Activated CD4-positive, alpha-beta T cell treated with anti-CD3 and anti-CD28 coated beads, Interleukin-2, amount 50 U/mL, for 1 hour (primary cell): ENCODE measurements around the gene KCNE1.
"Not testable (repeated sequence)": the region's sequence is repeated elsewhere in the genome, so short reads cannot be mapped to it uniquely, and the experiment has no call there.

Experiments used
- DNase-seq: peaks from one replicate; pipeline ENCODE4 v3.0.0-alpha.2; 2020

The KCNE1 gene

DNA sequence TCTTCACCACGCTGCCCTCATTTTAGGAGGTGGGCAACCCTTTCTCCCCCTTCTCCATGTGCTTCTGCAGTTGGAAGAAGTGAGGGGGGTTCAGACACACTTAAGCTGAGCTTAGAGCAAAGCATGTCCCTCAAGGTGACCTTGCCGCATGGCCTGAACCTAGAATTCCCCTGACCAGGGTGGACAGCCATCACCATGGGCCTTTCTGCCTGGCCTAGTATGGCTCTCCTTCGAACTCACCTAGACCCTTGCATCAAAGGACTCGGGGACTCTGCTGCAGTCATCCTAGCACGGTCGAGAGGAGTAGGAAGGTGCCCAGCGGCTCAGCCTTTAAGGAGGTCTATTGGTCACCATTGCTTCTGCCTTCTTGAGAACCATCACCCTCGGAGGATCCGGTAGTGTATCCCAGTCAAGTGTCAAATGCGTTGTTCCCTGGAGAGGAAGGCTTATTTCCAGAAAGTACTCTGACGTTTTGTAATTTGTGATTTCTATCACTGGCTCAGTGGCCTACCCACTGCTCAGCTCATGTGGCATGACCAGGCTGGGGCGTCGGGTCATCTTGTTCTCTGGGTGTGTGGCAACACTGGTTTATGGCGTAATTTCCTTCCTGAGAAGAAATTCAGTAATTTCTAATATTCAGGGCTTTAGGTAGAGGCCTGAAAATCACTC lies at the start of gene KCNE1:
Gene KCNE1 (minus strand): TSS at position 424 of the 669 bp plus-strand sequence. CDS start 62,576 bp downstream, outside the sequence.
- no peak for DNase-seq

DNA sequence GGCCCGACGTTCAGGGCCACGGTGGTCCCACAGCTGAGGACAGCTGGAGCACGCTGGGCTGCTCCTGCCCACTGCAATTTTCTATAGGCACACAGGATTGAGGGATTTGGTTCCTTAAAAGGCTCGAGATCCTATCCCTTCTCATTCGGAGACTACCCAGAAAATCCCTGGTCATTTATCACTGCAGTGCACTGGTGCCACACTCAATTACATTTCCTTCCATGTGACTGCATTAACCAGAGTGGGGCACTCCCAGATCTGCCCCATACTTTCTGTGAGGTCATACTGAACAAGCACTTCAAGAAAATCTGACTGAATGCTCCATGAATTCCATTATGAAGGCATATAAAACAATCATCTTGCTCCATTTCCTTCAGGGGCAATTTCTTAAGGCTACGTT lies 49.8 kb upstream of the KCNE1 start:
- DNase-seq, result no peak

DNA sequence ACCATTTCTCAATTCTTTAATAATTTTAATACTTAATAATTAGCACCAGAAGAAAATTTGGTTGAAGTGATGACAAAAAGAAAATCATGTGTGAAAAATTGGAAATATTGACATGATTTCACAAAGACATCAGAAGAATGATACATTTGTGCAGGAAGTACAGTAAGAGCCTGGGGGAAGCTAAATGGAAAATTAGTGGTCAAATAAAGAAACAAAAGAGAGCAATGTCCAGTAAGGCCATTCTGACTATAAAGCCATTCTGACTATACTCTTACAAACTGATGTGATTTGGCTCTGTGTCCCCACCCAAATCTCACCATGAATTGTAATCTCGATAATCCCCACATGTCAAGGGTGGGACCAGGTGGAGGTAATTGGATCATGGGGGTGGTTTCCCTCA lies 48.6 kb upstream of the KCNE1 start:
- no peak for DNase-seq

DNA sequence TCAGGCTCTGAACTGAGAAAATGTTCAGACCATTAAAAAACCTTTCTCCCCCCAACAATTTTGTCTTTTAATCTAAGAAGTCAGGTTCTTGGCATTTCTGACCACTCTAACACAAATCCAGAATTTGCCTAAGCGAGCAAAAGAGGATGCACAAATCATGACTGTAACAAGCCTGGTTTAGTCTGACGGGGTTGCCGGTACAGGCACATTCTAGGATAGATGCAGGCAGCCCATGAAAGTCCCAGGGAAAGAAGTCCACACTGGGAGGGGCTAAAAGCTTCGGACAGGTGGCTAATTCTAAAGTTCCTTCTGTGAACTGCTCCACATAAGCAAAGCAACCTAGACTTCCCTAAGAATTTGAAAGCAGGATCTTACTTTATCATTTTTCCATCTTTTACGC lies 48.0 kb upstream of the KCNE1 start:
- DNase-seq, result no peak

DNA sequence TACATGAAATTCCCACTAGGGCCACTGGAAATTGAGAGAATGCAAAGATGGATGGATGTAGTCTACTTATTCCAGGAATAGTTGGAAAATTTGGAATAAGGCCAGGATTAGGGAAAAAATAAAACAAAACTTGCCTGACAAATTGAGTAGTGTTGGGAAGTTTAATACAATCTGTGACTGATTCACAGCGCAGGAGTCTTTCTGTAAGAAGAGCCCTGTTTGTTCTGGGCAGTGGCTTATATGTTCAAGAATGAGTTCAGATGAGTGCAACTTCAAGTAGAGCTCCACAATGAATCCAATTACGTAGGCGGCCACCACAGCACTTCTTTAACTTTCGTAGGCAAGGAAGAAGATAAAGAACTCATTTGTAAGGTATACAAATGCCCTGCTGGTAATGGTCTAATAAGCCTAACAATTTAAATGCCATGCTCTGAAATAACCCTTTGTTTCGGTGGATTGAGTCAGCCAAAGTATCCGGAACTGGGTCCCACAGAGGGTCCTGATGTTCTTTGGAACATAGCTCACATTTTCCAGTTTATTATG lies 47.1 kb upstream of the KCNE1 start:
- DNase-seq, result no peak

DNA sequence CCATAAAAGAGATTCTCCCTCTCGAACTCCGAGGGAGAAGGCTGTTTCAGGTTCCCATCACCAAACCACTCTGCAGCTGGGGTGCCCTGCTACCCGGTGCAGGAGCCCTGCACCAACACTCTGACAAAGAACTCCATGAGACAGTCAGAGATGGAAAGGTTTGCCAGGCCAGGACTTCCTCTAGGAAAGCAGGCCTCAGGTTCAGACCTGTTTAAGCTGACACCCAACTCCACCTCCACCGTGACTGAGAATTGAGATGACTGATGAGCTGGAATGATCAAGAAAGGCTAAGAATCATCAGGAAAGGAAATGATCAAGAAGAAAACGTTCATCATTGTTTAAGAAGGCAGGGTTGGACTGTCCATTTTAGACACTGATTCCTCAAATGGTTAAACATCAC lies 46.2 kb upstream of the KCNE1 start:
- no peak for DNase-seq

DNA sequence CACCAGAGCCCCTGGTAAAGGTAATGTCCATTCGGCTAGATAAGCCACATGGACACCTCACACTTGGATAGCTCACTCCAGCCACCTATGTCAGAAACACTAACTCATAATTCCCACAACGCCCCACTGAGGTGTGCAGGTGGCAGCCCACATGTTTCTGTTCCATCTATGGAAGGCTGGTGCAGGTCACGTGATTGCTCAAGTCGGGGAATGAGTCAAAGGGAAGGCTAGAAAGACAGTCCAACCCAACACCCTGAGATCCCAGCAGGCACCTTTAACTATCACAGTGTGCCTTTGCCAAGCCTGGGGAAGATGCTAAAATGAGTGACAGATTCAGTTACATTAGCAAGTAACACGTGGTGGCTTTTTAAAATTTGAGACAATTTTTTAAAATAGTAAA lies 45.3 kb upstream of the KCNE1 start:
- no peak for DNase-seq

DNA sequence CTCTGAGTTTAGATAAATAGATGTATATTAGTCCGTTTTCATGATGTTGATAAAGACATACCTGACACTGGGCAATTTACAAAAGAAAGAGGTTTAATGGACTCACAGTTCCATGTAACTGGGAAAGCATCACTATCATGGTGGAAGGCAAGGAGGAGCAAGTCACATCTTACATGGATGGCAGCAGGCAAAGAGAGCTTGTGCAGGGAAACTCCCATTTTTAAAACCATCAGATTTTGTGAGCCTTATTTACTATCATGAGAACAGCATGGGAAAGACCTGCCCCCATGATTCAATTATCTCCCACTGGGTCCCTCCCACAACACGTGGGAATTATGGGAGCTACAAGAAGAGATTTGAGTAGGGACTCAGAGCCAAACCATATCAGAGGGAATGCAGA lies 42.7 kb upstream of the KCNE1 start:
- DNase-seq, result not testable (repeated sequence)

DNA sequence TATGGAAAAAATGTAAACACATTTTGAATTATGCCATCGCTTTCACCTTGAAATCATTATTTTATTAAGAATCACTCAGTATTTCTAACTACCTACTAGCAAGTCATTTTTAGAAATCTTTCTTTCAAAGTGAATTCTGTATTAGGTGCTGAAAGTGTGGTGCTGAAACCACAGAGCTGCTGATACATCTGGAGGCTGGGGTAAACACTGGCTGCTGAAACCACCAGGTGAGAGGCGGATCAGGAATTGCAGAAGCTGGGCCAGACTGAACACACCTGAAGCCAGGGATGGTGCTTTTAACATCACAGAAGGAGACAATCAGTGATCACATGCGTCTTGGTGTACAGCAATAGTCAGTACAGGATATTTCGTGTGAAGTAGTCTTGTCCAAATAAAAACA lies 42.2 kb upstream of the KCNE1 start:
- no peak for DNase-seq

DNA sequence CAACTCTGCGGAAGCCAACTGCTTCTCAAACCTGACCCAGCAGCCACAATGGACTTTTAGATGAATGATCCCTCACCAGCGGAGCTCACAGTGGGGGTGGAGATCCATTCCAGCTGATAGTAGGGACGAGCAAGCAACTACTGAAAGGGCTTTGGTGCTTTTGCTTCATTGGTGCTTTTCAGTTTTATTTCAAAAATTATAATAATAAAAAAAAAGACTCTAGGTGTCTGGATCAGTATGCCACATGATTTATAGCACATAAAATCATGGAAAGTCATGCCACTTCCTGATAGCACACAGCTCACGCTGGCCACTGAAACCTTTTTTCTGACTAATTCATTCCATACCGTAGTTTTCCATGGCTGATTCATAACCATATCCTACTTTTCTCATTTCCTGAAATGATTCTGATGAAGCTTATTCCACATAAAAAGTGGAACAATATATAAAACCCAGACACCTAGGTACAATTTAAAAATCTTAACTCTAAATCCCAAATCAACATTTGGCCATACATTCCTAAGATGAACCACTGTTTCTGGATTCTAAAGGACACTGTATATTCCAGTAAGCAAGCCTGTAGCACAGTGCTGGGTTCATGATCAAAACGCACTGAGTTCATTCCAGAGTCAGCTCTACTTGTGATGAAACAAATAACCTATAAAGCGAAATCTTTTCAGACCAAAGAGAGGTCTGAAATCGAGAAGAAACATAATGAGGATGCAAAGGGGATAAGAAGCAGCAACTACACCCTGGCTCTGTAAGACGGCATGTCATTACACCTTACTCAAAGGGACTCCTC lies 41.3 kb upstream of the KCNE1 start:
- DNase-seq, result no peak

DNA sequence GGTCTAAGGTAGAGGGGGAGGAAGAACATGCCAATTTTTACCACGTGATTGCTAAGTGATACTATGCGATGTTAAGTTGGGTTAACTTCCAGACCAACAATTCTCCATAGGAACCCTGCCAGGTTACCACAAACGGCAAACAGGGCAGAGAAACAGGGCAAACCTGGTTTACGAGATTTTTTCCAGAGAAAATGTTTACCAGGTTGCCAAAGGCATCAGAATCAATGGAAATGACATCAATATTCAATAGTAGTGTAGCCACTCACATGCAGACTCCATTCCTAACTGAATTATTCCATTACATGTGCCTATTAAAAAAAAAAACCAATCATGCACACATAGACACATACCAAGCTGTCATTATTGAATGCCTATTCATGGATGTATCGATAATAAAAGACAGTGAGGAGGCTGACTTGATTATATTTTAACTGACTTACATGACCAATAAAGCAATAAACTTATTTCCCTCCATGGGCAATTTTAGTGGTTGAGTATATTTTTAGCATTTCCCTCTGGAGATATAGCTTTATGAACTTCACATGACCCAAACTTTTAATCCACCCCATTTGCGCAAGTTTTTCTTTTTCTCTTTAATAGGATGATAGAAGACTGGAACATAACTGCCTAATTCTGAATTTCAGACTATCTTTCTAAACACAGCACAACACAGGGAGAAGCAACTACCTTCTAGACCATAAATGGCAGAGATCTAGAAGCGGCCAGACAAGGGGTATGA lies 40.5 kb upstream of the KCNE1 start:
- DNase-seq, result no peak

DNA sequence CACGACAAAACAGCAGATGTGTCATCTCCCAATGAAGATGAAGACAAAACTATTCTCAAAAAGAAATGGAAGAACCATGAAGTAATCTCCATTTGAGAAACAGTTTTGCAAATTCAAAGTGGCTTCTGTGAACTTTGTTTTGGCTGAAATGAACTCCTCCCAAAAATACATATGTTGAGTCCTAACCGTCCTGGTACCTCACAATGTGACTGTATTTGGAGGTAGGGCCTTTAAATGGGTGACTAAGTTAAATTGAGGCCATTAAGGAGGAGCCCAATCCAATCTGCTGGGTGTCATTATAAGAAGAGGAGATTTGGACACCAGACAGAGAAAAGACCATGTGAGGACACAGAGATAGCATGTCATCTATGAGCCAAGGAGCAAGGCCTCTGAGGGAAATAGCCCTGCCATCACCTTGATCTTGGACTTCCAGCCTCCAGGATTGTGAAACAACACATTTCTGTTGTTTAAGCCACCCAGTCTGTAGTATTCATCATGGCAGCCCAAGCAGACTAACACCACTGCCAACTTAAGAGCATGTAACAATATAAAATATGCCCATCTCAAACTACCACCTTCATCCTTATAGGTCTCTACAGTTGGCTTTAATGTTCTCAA lies 38.3 kb upstream of the KCNE1 start:
- DNase-seq, result no peak

DNA sequence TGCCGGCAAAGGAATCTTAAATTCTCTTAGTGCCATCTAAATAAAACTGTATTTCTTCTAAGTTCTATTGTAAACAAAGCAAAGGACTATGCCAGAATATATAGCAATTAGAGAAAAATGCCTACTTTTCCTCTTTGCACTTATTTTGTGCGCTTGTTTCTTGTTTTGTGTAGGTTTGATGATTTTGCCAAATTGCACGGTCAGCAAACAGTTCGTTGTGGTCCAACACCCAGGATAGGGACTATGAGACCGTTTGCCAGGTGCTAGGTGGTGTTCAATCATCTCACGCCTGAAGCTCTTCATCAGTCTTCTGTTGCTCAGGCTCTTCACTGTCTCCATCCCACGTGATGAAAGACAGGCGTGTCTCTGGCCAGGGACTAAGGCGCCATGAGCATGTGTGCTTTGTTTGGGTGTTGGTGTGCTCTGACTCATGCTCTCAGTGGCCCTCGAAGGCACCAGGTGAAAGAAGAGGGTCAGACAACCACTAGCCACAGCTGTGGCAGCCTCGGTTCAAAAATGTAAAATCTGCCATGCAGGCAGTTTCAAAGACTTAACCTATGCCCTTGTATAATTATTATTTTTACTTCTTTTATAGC lies 36.9 kb upstream of the KCNE1 start:
- no peak for DNase-seq

DNA sequence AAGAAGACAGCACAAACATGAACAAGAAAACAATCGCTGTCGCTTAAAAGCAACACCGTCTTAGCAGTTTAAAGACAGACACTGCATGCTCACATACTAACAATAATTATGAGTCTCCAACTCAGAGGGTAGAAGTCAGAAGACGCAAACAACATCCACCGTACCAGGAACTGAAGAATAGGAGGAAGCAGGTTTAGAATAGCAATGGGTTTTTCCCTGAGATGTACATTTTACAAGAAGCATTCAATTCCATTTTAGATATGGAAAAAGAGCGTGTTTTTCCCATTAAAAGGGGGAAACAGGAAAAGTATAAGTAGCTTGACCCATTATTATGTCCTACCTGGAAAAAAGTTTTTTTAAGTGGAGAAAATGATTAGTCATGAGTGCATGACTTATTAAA lies 34.5 kb upstream of the KCNE1 start:
- DNase-seq, result no peak

DNA sequence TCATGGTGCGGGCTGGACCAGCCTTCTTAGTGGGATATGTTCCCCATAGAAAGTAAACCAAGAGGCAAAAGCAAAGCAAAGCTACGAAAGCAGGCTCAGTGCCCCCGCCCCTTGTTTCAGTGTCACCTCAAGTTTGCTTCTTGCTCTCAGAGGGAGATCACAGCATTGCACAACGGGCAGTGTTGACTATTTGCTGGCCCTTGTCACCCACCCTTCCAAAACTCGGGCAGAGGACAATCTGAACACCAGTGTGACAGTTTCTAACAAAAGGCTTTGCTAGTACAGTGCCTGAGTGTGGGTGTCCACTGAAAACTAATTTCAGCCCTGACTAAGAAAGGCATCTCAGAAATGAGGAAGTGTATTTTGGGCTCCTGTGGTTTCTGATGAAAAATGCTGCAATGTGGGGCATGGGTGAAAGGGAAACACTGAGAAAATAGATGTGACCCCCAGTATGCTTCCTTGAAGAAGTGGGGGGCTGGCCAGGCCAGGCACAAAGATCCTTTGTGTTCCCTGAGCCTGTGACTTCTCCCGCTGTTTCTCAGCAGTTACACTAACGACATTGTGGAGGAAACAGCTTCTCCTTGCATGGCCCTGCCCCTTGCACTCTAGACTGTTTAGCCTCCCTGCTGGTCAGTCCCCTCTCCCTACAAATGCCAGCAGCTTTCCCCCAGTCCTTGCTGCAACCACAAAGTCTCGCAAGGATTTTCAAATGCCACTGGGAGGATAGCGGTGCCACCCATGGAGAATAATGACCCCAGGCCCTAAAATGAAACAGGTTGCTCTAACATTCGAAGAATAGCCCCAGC lies 33.3 kb upstream of the KCNE1 start:
- no peak for DNase-seq

DNA sequence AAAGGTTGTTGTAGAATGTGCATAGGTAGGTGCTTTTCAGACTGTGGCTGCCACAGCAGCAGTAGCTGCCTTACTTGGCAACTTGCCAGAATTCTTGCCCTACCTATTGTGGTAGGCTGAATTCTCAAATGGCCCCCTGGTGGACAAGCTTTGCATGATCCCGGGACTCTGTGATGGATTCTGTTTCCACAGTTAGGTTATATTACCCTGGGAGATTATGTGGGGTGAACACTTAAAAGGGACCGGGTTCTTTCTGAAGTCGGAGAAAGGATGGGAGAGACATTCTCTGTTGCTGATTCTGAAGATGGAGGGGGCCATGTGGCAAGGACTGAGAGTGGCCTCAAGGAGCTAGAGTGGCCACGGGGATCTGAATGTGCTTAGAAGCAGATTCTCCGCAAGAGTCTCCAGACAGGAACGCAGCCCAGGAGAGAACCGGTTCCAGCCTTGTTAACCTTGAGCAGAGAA lies 32.1 kb upstream of the KCNE1 start:
- DNase-seq, result peak; percentile 26

DNA sequence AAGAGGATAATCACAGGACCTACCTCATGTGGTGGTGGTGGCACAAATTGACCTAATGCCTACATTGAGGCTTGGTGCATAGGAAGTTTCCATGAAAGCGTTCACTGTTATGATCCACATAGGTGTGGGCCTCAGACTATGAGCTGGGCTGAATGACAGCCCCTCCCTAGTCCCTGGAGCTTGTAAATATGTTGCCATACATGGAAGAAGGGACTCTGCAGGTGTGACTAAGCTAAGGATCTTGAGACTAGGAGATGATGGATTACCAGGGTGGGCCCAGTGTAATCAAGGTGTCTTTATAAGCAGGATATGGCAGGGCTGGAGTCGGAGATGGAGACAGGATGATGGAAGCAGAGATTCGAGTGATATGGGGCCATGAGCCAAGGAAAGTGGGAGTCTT lies 31.0 kb upstream of the KCNE1 start:
- DNase-seq, result no peak

DNA sequence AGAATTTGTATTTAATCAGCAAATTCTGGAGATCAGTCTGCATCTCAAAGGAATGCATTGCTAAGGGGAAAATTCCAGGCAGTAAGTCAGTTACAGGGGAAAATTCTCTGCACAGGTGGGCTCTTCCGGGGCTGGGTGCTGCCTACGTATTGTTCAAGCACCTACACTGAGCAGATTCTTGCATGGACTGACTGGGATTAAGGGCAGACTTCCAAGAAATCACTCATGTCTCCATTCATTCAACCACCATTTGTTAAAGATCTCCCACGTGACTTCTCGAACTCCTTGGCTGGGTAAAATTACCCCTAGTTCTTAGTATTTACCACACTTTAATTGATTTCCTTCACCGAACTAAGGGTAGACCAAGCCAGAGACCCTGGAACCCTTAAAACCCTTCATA lies 28.2 kb upstream of the KCNE1 start:
- no peak for DNase-seq

DNA sequence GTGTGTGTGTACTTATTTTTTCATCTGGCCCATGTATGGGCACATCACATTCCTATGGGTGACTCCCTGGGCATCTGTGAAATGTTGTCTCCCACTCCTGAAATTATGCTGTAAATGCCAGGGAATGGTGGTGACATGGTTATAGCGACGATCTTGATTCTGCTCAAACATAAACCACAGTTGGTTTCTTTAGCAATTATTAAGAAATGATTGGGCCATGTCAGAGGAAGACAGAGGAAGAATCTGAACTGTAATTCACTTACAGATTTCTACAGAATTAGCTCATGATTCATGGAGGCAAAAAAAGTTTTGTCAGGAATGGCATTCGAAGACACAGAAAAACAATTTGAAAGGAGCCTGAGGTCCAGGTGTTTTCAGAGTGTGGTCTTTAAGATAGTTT lies 25.8 kb upstream of the KCNE1 start:
- DNase-seq, result no peak

DNA sequence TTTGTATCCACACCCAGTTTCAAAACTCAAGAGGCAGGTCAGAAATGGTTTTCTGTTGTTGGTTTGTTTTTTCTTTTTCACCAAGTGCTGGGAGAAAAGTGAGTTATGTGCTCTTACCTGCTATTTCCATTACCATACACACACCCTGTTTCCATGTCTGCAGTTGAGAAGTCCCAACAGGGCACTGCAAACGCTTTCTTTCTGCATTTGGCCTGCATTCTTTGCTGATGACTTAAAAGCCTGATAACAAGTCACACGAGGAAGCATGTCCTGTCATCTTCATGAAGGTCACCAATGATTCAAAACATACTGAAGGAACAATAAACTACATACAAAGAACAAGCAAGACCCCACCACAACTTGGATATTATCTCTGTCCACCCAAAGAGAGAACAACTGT lies 24.8 kb upstream of the KCNE1 start:
- no peak for DNase-seq

DNA sequence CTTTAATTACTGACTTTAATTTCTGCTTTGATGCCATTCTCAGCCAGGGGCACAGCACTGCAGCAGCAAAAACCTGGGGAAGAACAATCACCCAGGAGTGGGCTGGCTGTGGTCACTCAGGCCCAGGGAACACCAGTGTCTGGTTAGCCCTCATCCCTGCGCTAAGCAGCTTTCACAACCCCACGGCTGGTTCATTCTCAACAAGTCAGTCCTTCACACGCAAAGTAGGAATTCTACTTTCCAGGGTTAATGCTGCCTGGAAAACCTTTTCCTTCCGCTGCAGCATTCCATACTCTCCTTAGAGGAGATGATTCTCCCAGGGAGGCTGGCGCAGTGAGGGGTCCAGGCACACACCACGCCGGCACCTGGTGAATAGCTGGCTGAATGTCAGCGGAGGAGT lies 24.3 kb upstream of the KCNE1 start:
- no peak for DNase-seq

DNA sequence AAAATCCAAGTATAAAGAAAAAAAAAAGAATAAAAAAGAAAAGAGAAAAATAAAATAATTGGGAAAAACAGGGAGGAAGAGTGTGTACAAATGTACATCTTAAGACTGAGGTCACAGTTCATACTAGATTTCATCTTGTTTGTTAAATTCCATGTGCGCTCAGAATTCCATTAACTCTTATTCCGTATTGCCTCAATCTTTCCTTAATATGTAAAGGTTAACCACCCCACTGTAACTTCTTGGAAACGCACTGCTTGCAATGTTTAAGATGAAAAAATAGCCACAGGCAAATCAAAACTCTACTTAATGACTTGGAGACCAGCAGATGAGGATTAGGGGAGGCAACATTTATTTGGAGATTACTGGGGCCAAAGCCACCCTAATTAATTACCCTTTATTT lies 23.9 kb upstream of the KCNE1 start:
- DNase-seq, result no peak
